Natural killer cell (primary cell): ENCODE data around the gene CDKN2B-AS1. TPM values are rescaled to one million over a fixed set of nuclear protein-coding genes. Genes with fewer than 3 reads are reported as not detected.

Source experiments
- ATAC-seq, 3 donors: fragments of 150-1000 bp in 2 of 3; fragments of 200-7000 bp in 1 of 3; cut with Tn5 transposase; 1 replicate in 1 of 3; 2 replicates in 2 of 3; pipeline ENCODE4 v1.10.0; 2021; ENCODE audit warnings: mild to moderate bottlenecking in 2 of 3, moderate library complexity in 2 of 3
- DNase-seq, 2 donors: peaks; one replicate each; pipeline versions ENCODE4 v3.0.0 to v3.0.0-alpha.2; 2013 to 2021; ENCODE audit warnings: mixed read lengths in 1 of 2
- H3K27ac ChIP-seq: one replicate; pipeline ENCODE4 v1.5.1; 2013; ENCODE audit warnings: mild to moderate bottlenecking, low read length
- H3K27me3 ChIP-seq: one replicate; pipeline ENCODE4 v1.6.1; 2013; ENCODE audit warnings: low read length; ENCODE audit not compliant: control insufficient read depth, insufficient read depth
- H3K36me3 ChIP-seq: one replicate; pipeline ENCODE4 v1.6.1; 2013; ENCODE audit warnings: low read length; ENCODE audit not compliant: control insufficient read depth, insufficient read depth
- H3K4me1 ChIP-seq: one replicate; pipeline ENCODE4 v1.6.1; 2013; ENCODE audit warnings: low read length; ENCODE audit not compliant: control insufficient read depth, insufficient read depth
- H3K4me3 ChIP-seq: one replicate; pipeline ENCODE4 v1.5.1; 2013; ENCODE audit warnings: low read length
- H3K9me3 ChIP-seq: one replicate; pipeline ENCODE4 v1.6.1; 2013; ENCODE audit warnings: low read length; ENCODE audit not compliant: control insufficient read depth, insufficient read depth
- H3K27ac Mint-ChIP-seq, 2 donors: one replicate each; pipeline ENCODE4 v1.8.0; 2022; ENCODE audit warnings: mild to moderate bottlenecking in 2 of 2, mixed read lengths in 2 of 2, moderate library complexity in 1 of 2
- H3K27me3 Mint-ChIP-seq, 2 donors: one replicate each; pipeline ENCODE4 v1.8.0; 2022; ENCODE audit warnings: low read depth in 2 of 2, mixed read lengths in 2 of 2
- H3K36me3 Mint-ChIP-seq: one replicate; pipeline ENCODE4 v1.8.0; 2022; ENCODE audit warnings: mixed read lengths
- H3K4me1 Mint-ChIP-seq, 2 donors: one replicate each; pipeline ENCODE4 v1.8.0; 2022; ENCODE audit warnings: mixed read lengths in 2 of 2
- H3K4me3 Mint-ChIP-seq: one replicate; pipeline ENCODE4 v1.8.0; 2022; ENCODE audit warnings: mild to moderate bottlenecking, moderate library complexity, mixed read lengths
- H3K9me3 Mint-ChIP-seq, 2 donors: one replicate each; pipeline ENCODE4 v1.8.0; 2022; ENCODE audit warnings: mixed read lengths in 2 of 2
- WGBS: methylation state at CpG from one replicate; pipeline ENCODE4 v1.1.7; 2013; ENCODE audit warnings: missing lambda C conversion rate; ENCODE audit not compliant: insufficient coverage; 5-methylcytosine and 5-hydroxymethylcytosine counted together
- intact Hi-C: fragments of 100-400 bp; cut with micrococcal nuclease; formaldehyde crosslinking; loops from one replicate; pipeline ENCODE4 v1.14.2; 2022
- total RNA-seq, 4 donors: library from RNA; stranded (reverse); fragments of 120-200 nt in 1 of 4; gene quantifications; one replicate each; pipeline versions ENCODE4 v1.2.3 to v1.2.4, GENCODE V29; 2013 to 2022
- TF ChIP-seq, protein P1 (sequence below): fragments of 200-600 bp; IDR thresholded peaks from one replicate; pipeline ENCODE4 v1.8.0; 2022; ENCODE audit warnings: antibody characterized with exemption

CDKN2B-AS1 gene
- total RNA-seq, 3 donors from 2014 or later (not counting 1 experiment from before 2014, with no cell fraction given): 2.6 to 4.3 (median 3.1) TPM

DNA sequence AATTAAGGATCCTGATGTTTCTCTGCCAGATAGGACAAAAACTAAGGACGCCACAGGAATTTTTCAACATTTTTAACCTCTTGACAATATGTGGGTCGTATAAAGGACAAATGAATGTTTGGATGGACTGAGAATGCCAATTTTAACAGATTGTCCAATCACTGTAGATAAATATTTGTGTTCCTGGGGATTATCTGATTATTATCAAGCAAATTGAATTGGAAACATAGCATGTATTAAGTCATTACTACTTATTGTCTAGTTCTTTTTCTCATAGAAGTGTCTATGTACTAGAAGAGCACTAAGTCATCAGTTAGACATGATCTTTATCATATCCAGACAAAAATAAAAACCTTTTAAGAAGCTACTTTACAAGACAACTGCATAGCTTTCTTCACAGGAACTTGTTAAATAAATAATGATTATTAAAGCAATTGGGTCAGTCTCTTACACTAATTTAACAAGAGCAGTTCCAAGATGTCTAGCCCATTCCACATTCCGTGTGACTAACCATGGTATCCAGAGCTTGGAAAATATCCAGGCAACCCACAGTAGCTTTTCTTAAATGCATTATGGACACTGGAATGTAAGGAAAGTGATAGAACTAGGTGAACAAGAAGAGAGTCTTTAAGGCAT, 142.0 kb downstream of the CDKN2B-AS1 start:
- WGBS: 93% methylated on average over 3 of the region's 3 CpGs
- DNase-seq: no peak
- no peak for ATAC-seq
- no peaks in the 10 kb centered on the region for H3K4me1 Mint-ChIP-seq
- intact Hi-C loops: no loop called here
- H3K36me3 Mint-ChIP-seq: no peaks in the 10 kb centered on the region
- H3K36me3 ChIP-seq: no peaks in the 10 kb centered on the region
- H3K27ac ChIP-seq: no peak overlapping the region
- no peak overlapping the region for H3K4me3 ChIP-seq
- no peaks in the 10 kb centered on the region for H3K9me3 Mint-ChIP-seq
- TF ChIP-seq, protein P1, sequence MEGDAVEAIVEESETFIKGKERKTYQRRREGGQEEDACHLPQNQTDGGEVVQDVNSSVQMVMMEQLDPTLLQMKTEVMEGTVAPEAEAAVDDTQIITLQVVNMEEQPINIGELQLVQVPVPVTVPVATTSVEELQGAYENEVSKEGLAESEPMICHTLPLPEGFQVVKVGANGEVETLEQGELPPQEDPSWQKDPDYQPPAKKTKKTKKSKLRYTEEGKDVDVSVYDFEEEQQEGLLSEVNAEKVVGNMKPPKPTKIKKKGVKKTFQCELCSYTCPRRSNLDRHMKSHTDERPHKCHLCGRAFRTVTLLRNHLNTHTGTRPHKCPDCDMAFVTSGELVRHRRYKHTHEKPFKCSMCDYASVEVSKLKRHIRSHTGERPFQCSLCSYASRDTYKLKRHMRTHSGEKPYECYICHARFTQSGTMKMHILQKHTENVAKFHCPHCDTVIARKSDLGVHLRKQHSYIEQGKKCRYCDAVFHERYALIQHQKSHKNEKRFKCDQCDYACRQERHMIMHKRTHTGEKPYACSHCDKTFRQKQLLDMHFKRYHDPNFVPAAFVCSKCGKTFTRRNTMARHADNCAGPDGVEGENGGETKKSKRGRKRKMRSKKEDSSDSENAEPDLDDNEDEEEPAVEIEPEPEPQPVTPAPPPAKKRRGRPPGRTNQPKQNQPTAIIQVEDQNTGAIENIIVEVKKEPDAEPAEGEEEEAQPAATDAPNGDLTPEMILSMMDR: no peak
- H3K4me1 ChIP-seq: no peaks in the 10 kb centered on the region
- peaks cover 5 to 14% of the 10 kb centered on the region in 2 donors for H3K27me3 Mint-ChIP-seq
- H3K27ac Mint-ChIP-seq: no peak overlapping the region
- H3K9me3 ChIP-seq: no peaks in the 10 kb centered on the region
- H3K4me3 Mint-ChIP-seq: no peak overlapping the region
- H3K27me3 ChIP-seq: no peaks in the 10 kb centered on the region

DNA sequence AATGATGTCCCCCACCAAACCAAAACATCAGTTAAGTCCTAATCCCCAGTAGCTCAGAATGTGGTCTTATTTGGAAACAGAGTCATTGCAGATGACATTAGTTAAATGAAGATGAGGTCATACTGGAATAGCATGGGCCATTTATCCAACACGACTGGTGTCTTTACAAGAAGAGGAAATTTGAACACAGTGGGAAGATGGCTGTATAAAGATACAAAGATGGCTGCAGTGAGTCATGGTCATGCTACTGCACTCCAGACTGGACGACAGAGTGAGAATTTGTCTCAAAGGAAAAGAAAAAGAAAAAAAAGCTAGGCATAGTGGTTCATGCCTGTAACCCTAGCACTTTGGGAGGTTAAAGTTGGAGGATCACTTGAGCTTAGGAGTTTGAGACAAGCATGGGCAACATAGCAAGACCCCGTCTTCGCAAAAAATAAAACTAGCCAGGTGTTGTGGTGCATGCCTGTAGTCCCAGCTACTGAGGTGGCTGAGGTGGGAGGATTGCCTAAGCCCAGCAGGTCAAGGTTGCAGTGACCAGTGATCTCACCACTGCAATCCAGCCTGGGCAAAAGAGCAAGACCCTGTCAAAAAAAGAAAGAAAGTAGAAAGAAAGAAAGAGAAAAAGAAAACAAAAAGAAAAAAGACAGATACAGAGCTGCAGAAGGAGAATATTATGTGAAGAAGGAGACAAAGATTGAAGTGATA, 144.5 kb downstream of the CDKN2B-AS1 start:
- no peak for ATAC-seq
- H3K4me3 ChIP-seq: no peak overlapping the region
- Mint-ChIP-seq H3K4me3 (no peak overlapping the region), H3K27me3 (peaks cover 12 to 17% of the 10 kb centered on the region in 2 donors), H3K36me3 (no peaks in the 10 kb centered on the region), H3K27ac (no peak overlapping the region), H3K4me1 (no peaks in the 10 kb centered on the region), H3K9me3 (no peaks in the 10 kb centered on the region)
- TF ChIP-seq, protein P1: no peak
- intact Hi-C loops: no loop called here
- no peak overlapping the region for H3K27ac ChIP-seq
- H3K27me3 ChIP-seq: peaks cover 2% of the 10 kb centered on the region
- H3K9me3 ChIP-seq: no peaks in the 10 kb centered on the region
- WGBS: 88% methylated on average over 4 of the region's 4 CpGs
- no peak for DNase-seq
- H3K4me1 ChIP-seq: no peaks in the 10 kb centered on the region
- no peaks in the 10 kb centered on the region for H3K36me3 ChIP-seq

DNA sequence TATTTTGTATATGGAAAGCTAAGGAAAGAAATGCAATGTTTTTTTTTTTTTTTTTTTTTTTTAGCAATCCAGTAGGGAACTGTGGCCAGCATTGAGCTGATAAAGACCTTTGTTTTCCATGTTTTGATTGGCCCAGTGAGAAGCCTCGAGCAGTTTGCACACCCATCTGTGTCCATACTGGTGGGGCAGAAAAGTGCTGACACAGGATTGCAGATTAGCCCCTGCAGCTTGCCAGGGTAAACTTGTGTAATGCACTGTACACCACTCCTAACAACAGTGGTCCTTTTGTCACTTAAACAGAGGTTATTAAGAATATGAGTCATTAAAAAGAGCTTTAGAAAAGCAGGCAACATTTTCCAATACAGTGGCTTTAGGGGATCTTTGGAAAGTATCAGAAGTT, 147.3 kb downstream of the CDKN2B-AS1 start:
- no peaks in the 10 kb centered on the region for H3K4me1 ChIP-seq
- WGBS: 33% methylated on average over 1 of the region's 1 CpG
- DNase-seq (no peak), ATAC-seq (no peak)
- H3K27ac ChIP-seq: no peak overlapping the region
- H3K36me3 ChIP-seq: no peaks in the 10 kb centered on the region
- Mint-ChIP-seq H3K9me3 (no peaks in the 10 kb centered on the region), H3K4me3 (no peak overlapping the region), H3K36me3 (no peaks in the 10 kb centered on the region), H3K27me3 (peaks cover 12 to 16% of the 10 kb centered on the region in 2 donors), H3K27ac (no peak overlapping the region), H3K4me1 (no peaks in the 10 kb centered on the region)
- intact Hi-C loops: no loop called here
- no peak overlapping the region for H3K4me3 ChIP-seq
- TF ChIP-seq, protein P1: no peak
- H3K9me3 ChIP-seq: no peaks in the 10 kb centered on the region
- peaks cover 2% of the 10 kb centered on the region for H3K27me3 ChIP-seq
